Panc1 (cell line): Measurements from ENCODE around the gene NCAPD3.

Experiments used
- CTCF ChIP-seq: fragments of 450-650 bp; IDR thresholded peaks from 2 replicates; pipeline ENCODE4 v1.5.1; 2017; ENCODE audit warnings: mild to moderate bottlenecking
- POLR2AphosphoS5 ChIP-seq: IDR thresholded peaks from 2 replicates; pipeline ENCODE4 v1.6.1; 2012; ENCODE audit warnings: mild to moderate bottlenecking, low read depth, low read length, moderate library complexity
- REST ChIP-seq, 2 experiments: IDR thresholded peaks; 2 replicates each; pipeline ENCODE4 v1.6.1; 2011 to 2012; ENCODE audit warnings: low read depth in 2 of 2, control low read depth in 1 of 2, low read length in 1 of 2, mild to moderate bottlenecking in 1 of 2, moderate library complexity in 1 of 2; ENCODE audit not compliant: insufficient read depth in 1 of 2
- SIN3A ChIP-seq: IDR thresholded peaks from 2 replicates; pipeline ENCODE4 v1.6.1; 2012; ENCODE audit warnings: low read depth, mild to moderate bottlenecking, low read length, moderate library complexity, borderline replicate concordance; ENCODE audit not compliant: insufficient read depth
- TCF7L2 ChIP-seq: IDR thresholded peaks from 2 replicates; pipeline ENCODE4 v1.6.1; 2011; ENCODE audit warnings: mild to moderate bottlenecking, low read depth, low read length, inconsistent platforms

- TF ChIP-seq CTCF, result no peak
- no peak for TF ChIP-seq POLR2AphosphoS5
- no peak for TF ChIP-seq REST (IDR thresholded peaks at IDR 0.05; ENCODE audit: insufficient read depth in 1 of 2, low read depth in 2 of 2, low read length in 1 of 2)
- TF ChIP-seq SIN3A, result no peak
- TF ChIP-seq TCF7L2, result no peak
These were observed 22.9 kb upstream of the NCAPD3 start for GRCh38 chr11:134246678-134247077.
